GM15510 (cell line): ENCODE results near the gene ETFRF1.

Experiments
- POLR2A ChIP-seq: IDR thresholded peaks from 3 replicates; pipeline ENCODE4 v1.6.1; 2011; ENCODE audit warnings: borderline replicate concordance; ENCODE audit not compliant: insufficient read length; ENCODE audit errors: extremely low read depth

The ETFRF1 gene

DNA sequence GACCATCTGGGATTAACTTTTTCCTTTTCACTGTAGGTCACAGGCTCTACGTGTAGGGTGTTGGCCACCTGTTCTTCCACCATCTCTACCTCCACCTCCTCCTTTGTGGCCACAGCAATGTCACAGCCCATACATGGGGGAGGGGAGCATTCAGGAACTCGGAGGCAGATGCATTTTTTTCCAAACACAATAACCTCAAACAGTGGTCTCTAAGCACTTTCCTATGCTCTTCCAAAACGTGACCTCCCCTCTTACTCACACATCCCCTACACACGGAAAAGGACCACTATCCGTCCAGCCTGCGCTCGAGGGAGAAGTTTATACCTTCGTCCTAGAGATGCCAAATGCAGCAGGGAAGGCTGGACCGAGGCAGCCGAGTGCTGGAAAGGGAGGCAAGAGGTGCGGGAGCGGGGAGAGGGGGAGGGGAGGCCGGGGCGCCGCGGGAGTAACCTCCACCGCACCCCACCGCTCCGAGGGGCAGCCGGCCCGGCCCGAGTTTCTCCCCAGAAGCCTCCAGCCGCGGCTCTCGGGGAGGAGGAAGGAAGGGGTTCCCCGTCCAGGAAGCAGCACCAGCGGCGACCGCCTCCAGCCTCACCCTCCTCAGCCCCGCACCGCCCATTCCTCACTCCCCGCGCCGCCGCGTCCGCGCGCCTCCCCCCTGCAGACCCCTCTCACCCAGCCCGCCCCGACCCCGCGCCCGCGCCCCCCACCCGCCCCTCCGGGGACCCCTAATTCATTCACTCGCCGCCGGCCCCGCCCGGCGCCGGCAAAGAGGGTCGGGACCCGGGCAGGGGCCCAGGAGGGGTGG lies 55.1 kb downstream of the ETFRF1 start:
- TF ChIP-seq POLR2A: no peak

GRCh38 chr12:25250744-25251730 lies 56.0 kb downstream of the ETFRF1 start, which contains the start of gene KRAS:
Gene KRAS (minus strand): TSS chr12:25250929.
- peak; percentile 74 for TF ChIP-seq POLR2A

GRCh38 chr12:25251769-25252168 lies 56.7 kb downstream of the ETFRF1 start:
- no peak for TF ChIP-seq POLR2A

DNA sequence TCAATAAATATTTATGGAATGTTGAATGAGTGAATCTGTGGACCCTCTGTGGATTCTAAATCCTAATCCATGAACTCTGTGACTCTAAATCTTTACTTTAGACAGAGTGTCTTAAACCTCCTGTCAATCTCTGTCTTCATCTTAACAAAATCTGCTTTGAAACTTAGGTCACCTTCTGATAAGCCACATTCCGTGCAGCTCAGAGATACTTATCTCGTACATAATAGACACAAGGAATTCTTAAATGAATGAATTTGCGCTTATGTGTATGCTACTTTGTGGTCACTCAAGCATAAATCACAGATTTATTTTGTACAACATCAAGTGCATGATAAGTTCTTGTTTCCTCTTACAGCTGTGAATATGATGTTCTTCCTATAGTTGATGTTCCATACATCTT lies 57.9 kb downstream of the ETFRF1 start:
- TF ChIP-seq POLR2A: no peak

GRCh38 chr12:25253371-25254068 lies 58.5 kb downstream of the ETFRF1 start:
- TF ChIP-seq POLR2A: no peak

DNA sequence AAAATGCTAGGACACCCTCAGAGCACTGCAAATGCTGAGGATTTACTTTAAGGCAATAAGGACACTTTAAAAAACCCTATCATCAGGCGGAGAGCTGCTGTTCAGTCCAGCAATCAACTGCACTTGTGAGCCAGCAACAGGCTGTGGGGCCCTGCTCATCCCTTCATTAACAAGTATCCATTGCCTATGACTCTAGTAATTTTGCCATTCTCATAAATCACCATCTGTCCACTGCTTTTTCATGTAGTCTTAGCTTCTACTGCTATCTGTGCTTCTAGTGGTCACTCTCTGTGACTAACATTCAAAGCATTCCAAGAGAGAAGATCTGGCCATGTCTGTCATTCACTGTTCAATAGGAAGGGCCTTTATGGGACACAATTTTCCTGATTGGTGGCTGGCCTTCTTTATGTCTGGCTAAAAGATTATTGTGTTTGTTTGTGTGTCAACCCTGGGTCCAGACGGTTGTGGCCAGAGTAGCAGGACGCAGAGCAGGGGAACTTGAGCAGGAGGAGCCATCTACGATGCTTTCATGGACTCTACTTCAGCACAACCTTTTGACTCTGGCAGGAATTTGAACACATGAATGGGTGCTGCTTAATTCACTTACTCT lies 59.3 kb downstream of the ETFRF1 start:
- no peak for TF ChIP-seq POLR2A
